Tibial artery (tissue), 4 donors: ENCODE measurements around the gene DLL3.

ENCODE experiments used
- DNase-seq, 2 donors: peaks; one replicate each; pipeline ENCODE4 v3.0.0-alpha.2; 2019
- H3K27ac ChIP-seq, 2 donors: fragments of 200-600 bp; sonication (generic) in 1 of 2; 1 replicate in 1 of 2; 2 replicates in 1 of 2; pipeline ENCODE4 v1.5.1; 2018 to 2019; ENCODE audit warnings: mild to moderate bottlenecking in 1 of 2
- H3K27me3 ChIP-seq, 2 donors: fragments of 200-600 bp; sonication (generic) in 1 of 2; one replicate each; pipeline versions ENCODE4 v1.5.1 to v1.6.0; 2016 to 2019
- H3K36me3 ChIP-seq, 3 donors: fragments of 200-600 bp; sonication (generic) in 2 of 3; one replicate each; pipeline ENCODE4 v1.5.1; 2016 to 2019; ENCODE audit warnings: mild to moderate bottlenecking in 2 of 3
- H3K4me1 ChIP-seq, 4 donors: fragments of 200-600 bp; sonication (generic) in 2 of 4; 1 replicate in 3 of 4; 2 replicates in 1 of 4; pipeline ENCODE4 v1.5.1; 2016 to 2019
- H3K4me3 ChIP-seq, 2 donors: fragments of 200-600 bp; sonication (generic) in 1 of 2; 1 replicate in 1 of 2; 2 replicates in 1 of 2; pipeline ENCODE4 v1.5.1; 2018 to 2019; ENCODE audit warnings: mild to moderate bottlenecking in 2 of 2
- H3K9me3 ChIP-seq, 3 donors: fragments of 200-600 bp; sonication (generic) in 1 of 3; one replicate each; pipeline ENCODE4 v1.5.1; 2016 to 2019
- intact Hi-C: fragments of 100-400 bp; cut with DNase I; formaldehyde crosslinking; loops from one replicate; pipeline ENCODE4 v1.15.0; 2023; ENCODE audit warnings: low total_unique reads
- TF ChIP-seq, protein P1 (sequence below), 2 experiments: fragments of 200-600 bp in 1 of 2; fragments of 450-650 bp in 1 of 2; IDR thresholded peaks; one replicate each; pipeline ENCODE4 v1.5.1; 2017 to 2019; ENCODE audit warnings: antibody characterized with exemption in 2 of 2, mild to moderate bottlenecking in 1 of 2, moderate library complexity in 1 of 2

Gene DLL3

DNA sequence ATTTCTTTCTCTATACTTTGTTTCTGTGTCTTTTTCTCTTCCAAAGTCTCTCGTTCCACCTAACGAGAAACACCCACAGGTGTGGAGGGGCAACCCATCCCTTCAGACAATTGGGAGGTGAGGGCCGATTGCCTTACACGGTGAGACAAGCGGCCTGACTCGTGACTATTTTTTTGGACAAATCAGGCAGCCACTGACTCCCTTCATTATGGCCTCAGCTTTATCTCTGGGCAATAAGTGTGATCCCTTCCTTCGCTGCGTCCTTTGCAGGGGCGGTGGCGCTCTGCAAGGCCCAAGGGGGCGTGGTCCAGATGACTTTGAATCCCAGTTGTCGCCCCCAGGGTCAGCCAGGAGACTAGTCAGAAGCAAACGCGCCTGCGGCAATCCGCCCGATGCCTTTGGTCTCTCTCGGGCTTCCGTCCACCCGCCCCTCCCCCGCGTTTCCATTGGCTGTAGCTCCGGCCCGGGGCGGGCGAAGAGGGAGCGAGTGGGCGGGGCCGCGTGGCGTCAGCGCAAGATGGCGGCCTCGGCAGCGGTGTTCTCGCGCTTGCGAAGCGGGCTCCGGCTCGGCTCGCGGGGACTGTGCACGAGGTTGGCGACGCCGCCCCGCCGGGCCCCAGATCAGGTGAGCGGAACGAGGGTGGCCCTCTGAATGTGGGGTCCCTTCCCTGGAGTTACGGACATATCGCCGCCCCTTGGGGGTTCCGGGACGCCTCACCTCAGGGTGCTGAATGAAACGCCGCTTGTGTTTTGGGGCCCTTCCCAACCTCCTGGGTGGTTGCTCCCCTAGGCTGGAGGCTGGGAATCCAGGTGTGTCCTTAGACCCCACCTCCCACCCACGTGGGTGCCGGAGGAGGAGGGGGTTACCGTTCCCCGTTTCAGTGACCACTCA is 18.2 kb upstream of the DLL3 start, which contains the start of gene TIMM50:
Gene TIMM50 (plus strand): TSS at position 502 of the 892 bp plus-strand sequence. CDS start 16 bp downstream, at position 518.
- intact Hi-C loops: loop anchor here (2.0 kb wide), 1 partner anchor 34 kb away; no protein-coding TSS in a partner anchor
- H3K4me1 ChIP-seq: peaks cover 0 to 21% (median 13%) of the 10 kb centered on the region in 4 donors
- H3K9me3 ChIP-seq: no peaks in the 10 kb centered on the region
- H3K36me3 ChIP-seq: peaks cover 16 to 40% (median 22%) of the 10 kb centered on the region in 3 donors
- peak within 1 kb of the TSS; percentile 78 to 87 for H3K27ac ChIP-seq
- H3K27me3 ChIP-seq: no peaks in the 10 kb centered on the region
- DNase-seq: peak; percentile 96 to 97
- peak within 1 kb of the TSS; percentile 89 to 95 for H3K4me3 ChIP-seq
- TF ChIP-seq, protein P1, sequence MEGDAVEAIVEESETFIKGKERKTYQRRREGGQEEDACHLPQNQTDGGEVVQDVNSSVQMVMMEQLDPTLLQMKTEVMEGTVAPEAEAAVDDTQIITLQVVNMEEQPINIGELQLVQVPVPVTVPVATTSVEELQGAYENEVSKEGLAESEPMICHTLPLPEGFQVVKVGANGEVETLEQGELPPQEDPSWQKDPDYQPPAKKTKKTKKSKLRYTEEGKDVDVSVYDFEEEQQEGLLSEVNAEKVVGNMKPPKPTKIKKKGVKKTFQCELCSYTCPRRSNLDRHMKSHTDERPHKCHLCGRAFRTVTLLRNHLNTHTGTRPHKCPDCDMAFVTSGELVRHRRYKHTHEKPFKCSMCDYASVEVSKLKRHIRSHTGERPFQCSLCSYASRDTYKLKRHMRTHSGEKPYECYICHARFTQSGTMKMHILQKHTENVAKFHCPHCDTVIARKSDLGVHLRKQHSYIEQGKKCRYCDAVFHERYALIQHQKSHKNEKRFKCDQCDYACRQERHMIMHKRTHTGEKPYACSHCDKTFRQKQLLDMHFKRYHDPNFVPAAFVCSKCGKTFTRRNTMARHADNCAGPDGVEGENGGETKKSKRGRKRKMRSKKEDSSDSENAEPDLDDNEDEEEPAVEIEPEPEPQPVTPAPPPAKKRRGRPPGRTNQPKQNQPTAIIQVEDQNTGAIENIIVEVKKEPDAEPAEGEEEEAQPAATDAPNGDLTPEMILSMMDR (IDR thresholded peaks at IDR 0.05): no peak

DNA sequence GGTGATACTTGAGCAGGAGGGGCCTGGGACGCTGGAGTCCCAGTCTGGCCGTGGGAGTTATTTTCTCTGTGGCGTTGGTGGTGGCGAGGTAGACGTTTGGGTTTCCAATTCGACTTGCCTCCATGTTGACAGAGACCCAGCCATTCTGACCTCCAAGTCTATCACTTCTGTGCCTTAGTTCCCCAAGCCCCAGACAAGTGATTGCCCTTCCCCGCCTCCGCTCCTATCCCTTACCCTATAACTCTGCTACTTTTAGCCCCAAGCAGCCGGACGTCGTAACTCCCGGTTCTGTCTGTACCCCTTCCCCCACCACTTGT is 17.6 kb upstream of the DLL3 start:
- H3K27me3 ChIP-seq: no peaks in the 10 kb centered on the region
- intact Hi-C loops: loop anchor here (2.0 kb wide), 1 partner anchor 34 kb away; no protein-coding TSS in a partner anchor
- peaks cover 0 to 21% (median 13%) of the 10 kb centered on the region in 4 donors for H3K4me1 ChIP-seq
- no peaks in the 10 kb centered on the region for H3K9me3 ChIP-seq
- H3K36me3 ChIP-seq: peaks cover 16 to 40% (median 22%) of the 10 kb centered on the region in 3 donors
- H3K4me3 ChIP-seq: peak overlapping the region; percentile 89 to 95
- H3K27ac ChIP-seq: peak overlapping the region; percentile 78 to 87
- no peak for DNase-seq
- TF ChIP-seq, protein P1 (IDR thresholded peaks at IDR 0.05): no peak

DNA sequence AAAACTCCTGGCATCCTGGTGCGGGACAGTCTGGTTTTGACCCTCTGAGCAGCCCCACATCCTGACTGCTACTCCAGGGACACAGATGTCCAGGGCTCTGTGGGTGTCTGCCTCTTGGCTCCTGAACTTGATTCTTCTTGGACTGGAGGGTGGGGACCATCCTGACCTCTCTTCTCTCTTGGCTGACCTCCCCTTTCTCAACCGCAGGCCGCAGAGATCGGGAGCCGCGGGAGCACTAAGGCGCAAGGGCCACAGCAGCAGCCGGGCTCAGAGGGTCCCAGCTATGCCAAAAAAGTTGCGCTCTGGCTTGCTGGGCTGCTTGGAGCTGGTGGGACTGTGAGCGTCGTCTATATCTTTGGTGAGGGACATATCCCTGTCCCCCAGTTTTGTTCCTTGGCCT is 17.1 kb upstream of the DLL3 start:
- TF ChIP-seq, protein P1 (IDR thresholded peaks at IDR 0.05): no peak
- peaks cover 15 to 40% (median 22%) of the 10 kb centered on the region in 3 donors for H3K36me3 ChIP-seq
- peak overlapping the region in 1 of 2 donors; percentile 87 for H3K27ac ChIP-seq
- no peaks in the 10 kb centered on the region for H3K27me3 ChIP-seq
- intact Hi-C loops: loop anchor here (2.0 kb wide), 2 partner anchors 35 to 57 kb away; no protein-coding TSS in a partner anchor
- H3K4me1 ChIP-seq: peaks cover 0 to 21% (median 13%) of the 10 kb centered on the region in 4 donors
- H3K9me3 ChIP-seq: no peaks in the 10 kb centered on the region
- peak overlapping the region; percentile 89 to 95 for H3K4me3 ChIP-seq
- DNase-seq: no peak

DNA sequence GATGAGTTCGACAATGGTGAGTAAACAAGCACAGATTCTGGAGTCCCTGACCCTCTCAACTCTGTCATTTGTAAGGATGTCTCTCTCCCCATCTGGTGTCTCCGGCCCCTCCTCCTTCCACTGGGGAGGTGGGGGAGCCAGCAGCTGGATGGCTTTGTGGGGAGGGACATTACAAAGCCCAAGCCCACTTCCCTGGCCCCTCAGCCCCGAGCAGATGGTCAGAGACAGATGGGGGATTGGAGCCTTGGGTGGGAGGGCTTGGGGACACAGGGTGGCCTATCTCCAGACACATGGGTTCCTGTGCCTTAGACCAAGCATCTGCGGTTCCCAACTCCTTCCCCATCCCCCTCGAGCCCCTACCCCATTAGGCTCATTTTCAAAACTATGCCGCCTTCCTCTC is 15.6 kb upstream of the DLL3 start:
- peaks cover 20 to 51% (median 28%) of the 10 kb centered on the region in 3 donors for H3K36me3 ChIP-seq
- peaks cover 0 to 21% (median 13%) of the 10 kb centered on the region in 4 donors for H3K4me1 ChIP-seq
- TF ChIP-seq, protein P1 (IDR thresholded peaks at IDR 0.05): no peak
- H3K9me3 ChIP-seq: no peaks in the 10 kb centered on the region
- no peak for DNase-seq
- intact Hi-C loops: loop anchor here (2.0 kb wide), 1 partner anchor 56 kb away; no protein-coding TSS in a partner anchor
- H3K4me3 ChIP-seq: no peak overlapping the region
- H3K27me3 ChIP-seq: no peaks in the 10 kb centered on the region
- no peak overlapping the region for H3K27ac ChIP-seq

DNA sequence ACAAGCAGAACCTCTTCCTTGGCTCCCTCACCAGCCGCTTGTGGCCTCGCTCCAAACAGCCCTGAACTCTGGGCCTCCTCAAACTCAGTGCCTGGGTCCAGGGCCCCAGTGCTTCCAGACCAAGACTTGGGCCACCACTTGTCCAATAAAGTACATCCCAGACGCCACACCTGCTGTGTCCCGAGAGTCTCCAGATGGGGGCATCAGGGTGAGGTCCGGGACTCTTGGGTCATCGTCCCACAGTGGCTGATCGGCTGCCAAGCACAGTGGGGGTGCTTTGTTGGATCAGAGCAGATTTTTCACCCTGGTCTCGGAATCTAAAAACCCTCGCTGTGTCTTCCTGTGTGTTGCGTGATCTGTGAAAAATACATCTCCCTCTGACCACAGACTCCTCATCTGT is 9.0 kb upstream of the DLL3 start:
- Histone ChIP-seq H3K27ac (no peak overlapping the region), H3K9me3 (no peaks in the 10 kb centered on the region), H3K36me3 (peaks cover 49 to 68% (median 67%) of the 10 kb centered on the region in 3 donors), H3K4me3 (no peak overlapping the region), H3K4me1 (no peaks in the 10 kb centered on the region), H3K27me3 (no peaks in the 10 kb centered on the region)
- TF ChIP-seq, protein P1 (IDR thresholded peaks at IDR 0.05): no peak
- intact Hi-C loops: no loop called here
- no peak for DNase-seq
